Uterus (tissue), 2 donors: Measurements from ENCODE around the gene THRAP3.

Experiments used
- POLR2A ChIP-seq, 2 donors: fragments of 450-650 bp; IDR thresholded peaks; one replicate each; pipeline ENCODE4 v1.6.1; 2016; ENCODE audit warnings: antibody characterized with exemption in 2 of 2, mild to moderate bottlenecking in 1 of 2, moderate library complexity in 1 of 2
- TF ChIP-seq, protein P1 (sequence below), 4 experiments: fragments of 200-600 bp in 2 of 4; fragments of 450-650 bp in 2 of 4; sonication (generic) in 2 of 4; IDR thresholded peaks; one replicate each; pipeline ENCODE4 v1.5.1; 2016 to 2019; ENCODE audit warnings: antibody characterized with exemption in 4 of 4, mild to moderate bottlenecking in 2 of 4, moderate library complexity in 1 of 4

GRCh38 chr1:36178471-36179219, 45.6 kb upstream of the THRAP3 start:
- TF ChIP-seq, protein P1, sequence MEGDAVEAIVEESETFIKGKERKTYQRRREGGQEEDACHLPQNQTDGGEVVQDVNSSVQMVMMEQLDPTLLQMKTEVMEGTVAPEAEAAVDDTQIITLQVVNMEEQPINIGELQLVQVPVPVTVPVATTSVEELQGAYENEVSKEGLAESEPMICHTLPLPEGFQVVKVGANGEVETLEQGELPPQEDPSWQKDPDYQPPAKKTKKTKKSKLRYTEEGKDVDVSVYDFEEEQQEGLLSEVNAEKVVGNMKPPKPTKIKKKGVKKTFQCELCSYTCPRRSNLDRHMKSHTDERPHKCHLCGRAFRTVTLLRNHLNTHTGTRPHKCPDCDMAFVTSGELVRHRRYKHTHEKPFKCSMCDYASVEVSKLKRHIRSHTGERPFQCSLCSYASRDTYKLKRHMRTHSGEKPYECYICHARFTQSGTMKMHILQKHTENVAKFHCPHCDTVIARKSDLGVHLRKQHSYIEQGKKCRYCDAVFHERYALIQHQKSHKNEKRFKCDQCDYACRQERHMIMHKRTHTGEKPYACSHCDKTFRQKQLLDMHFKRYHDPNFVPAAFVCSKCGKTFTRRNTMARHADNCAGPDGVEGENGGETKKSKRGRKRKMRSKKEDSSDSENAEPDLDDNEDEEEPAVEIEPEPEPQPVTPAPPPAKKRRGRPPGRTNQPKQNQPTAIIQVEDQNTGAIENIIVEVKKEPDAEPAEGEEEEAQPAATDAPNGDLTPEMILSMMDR (IDR thresholded peaks at IDR 0.05), result no peak
- no peak for TF ChIP-seq POLR2A (IDR thresholded peaks at IDR 0.05)
